G401 (cell line): ENCODE results near the gene ARSB. TPM values are rescaled to one million over a fixed set of nuclear protein-coding genes. Genes with fewer than 3 reads are reported as not detected.

ENCODE experiments used
- DNase-seq: peaks from one replicate; pipeline ENCODE4 v3.0.0-alpha.2; 2015; ENCODE audit warnings: low spot score
- in situ Hi-C: cut with HindIII; loops from 2 replicates; pipeline ENCODE4 v1.10.0; 2016; ENCODE audit warnings: low sequenced_read_pairs, mixed read lengths
- total RNA-seq: library from RNA; depleted of rRNA; stranded (reverse); fragments of >200 nt; shearing (Covaris generic); gene quantifications from 2 replicates; pipeline ENCODE4 v1.2.3, GENCODE V29; 2014

The ARSB gene
- total RNA-seq, 1 experiment from 2014 or later = 22.2 TPM

DNA sequence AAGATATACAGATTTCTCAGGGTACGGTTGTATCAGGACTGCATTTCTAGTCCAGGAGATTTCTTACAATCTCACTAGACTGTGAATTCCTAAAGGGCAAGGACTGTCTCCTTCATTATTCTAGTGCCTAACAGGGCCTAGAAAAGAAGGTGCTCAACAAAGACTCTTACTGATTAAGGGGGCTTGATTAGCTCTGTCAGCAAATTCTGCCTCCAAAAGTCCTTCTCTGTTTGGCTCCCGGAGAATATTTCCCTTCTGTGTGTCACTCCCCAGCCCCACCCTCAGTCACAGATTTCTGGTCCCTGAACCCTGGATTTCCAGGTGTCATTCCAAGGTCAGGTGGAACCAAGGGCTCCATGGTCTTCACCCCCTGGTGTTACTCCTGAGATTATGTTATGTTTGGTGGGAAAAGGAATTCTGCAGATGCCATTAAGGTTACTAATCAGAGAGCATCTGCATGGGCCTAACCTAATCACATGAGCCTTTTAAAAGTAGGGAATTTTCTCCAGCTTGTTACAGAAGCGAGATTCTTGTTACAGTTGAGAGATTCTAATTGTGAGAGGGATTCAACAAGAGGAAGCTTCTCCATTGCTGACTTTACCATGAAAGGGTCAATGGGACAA, 168.9 kb downstream of the ARSB start:
- DNase-seq = no peak
- in situ Hi-C loops = no loop called here

DNA sequence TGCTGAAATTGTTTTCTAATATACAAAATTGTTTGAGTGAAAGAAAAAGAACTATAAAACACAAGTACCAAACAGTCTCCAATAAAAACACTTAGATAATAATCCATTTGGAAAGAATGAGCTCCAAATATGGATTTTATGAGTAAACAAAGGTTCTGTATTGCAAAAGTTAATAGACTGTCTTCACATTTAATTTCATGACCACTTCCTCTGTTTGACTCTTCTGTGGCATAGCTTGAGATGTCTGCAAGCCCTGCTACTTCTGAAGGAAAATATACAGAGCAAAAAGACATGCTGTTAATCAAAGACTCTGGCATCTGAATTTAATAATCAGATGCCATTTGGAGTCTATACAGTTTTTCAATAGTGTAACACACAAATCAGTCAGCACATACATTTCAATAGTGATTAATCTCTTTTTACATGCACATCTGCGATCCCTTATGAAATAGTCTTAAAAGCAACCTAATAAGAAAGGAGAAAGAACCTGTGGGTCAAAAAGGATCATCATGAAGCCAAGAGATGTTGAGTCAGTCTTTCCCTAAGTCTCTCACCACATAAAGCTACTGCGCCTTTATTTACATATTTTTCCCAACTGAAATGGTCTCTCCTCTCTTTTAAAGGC, 171.1 kb downstream of the ARSB start:
- DNase-seq = no peak
- in situ Hi-C loops = no loop called here

DNA sequence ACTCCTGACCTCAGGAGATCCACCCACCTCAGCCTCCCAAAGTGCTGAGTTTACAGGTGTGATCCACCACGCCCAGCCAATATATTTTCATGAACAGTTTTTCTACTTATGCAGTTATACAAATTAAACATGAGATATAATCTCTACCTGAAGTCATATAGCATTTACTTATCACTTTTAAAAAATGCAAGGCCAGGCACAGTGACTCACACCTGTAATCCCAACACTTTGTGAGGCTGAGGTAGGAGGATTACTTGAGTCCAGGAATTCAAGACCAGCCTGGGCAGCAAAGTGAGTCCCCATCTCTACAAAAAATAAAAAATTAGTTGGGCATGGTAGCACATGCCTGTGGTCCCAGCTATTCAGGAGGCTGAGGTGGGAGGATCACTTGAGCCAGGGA, 171.8 kb downstream of the ARSB start:
- no peak for DNase-seq
- in situ Hi-C loops = no loop called here

DNA sequence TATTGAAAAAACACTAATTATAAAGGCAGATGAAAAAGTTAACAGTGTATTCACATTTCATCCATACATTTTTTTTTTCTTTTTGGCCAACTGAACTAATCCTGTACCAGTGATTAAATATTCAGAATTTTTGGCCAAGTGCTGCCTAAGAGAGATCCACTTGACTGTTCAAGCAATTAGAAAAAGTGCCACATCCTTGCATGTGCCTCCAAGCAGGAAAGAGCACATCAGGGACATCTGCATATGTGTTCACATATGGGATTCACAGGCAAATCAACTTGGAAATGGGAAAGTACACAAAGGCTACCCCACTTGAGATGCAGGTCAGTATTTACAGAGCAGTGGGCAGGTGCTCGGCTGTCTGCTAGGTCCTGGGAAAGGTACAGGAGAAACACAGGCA, 173.2 kb downstream of the ARSB start:
- DNase-seq = no peak
- in situ Hi-C loops = no loop called here

DNA sequence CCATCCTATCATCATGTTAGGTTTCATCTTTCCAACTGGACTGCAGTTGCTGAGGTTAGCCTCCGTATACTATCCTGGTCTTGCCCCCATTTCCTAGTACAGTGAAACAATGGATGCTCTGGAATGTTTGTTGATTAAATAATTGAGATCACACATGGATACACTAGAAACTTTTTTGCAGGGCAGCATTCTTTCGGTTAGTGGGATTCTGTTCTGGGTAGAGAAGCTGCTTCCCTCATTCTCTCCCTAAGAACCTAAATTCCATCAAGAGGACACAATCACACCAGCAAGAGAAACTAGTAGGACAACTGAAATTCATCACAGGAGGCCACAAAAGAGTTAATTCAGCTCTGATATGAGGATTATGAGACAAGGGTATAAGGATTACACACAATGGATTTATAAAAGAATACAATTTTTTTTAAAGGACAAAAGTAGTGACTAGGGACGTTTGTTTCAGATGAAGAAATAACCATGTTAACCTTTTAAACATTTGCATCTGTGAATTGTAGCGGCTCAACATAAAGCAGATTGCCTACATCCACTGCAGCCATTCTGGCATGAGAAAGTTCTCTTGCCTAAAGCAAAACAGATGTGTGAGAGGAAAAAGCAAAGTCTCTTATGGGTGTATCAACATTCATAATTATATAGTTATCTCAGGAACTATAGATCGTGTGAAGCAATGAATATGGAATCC, 173.8 kb downstream of the ARSB start:
- no peak for DNase-seq
- in situ Hi-C loops = no loop called here

DNA sequence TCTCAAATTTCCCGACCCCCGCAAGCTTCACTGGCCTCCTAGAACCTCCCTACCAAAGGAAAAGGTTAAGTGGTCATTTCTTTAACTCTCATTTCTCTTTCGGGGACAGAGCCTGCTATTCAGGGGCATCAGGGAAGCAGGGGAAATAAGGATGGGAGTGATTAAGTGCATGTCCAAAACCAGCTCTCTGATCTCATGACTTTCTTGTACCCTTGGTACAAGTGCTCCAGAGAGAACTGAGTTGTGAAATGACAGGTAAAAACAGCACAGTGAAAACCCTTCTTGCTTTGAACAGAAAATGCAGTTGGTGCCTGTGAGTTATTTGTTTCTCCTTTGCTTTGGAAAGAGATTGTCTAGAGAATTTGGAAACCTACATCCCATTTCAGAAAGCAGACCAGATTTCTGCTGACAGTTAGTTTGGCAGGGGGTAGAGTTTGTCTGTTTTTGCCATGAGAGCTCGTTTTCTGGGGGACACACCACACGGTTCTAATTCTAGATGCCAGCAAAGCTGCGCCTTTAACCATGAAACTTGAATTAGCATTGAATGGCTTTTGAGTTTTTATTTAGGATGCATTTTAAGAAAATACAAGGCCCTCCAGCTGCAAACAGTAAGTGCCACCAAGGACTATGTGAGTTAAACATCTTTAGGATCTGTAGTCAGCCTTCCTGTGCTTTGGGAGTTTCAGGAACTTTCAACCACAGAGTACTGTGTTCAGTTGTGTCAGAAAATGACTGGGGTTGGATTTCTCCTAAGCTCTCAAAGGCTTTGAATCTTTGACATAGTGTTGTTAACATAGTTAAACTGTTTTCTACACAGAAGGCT, 174.8 kb downstream of the ARSB start:
- peak; percentile 30 for DNase-seq
- in situ Hi-C loops = no loop called here

DNA sequence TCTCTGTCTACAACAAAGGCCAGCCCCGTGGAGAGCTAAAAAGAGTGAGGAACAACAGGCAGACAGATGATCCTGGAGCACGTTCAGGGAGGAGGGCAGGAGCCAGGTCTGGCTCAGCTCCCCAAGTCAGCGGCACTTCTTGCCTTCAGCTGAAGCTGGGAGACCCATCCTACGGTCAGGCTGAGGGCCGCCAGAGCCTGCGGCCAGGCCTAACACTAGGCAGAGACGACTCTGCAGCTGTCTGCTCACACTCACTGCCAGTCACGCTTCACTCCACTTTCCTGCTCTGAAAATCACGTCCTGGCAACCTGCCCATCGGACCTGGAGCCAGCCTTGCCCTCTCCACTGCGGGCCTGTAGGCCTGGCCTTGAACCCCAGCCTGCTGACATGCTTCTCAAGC, 175.7 kb downstream of the ARSB start:
- in situ Hi-C loops = no loop called here
- DNase-seq = peak; percentile 44

DNA sequence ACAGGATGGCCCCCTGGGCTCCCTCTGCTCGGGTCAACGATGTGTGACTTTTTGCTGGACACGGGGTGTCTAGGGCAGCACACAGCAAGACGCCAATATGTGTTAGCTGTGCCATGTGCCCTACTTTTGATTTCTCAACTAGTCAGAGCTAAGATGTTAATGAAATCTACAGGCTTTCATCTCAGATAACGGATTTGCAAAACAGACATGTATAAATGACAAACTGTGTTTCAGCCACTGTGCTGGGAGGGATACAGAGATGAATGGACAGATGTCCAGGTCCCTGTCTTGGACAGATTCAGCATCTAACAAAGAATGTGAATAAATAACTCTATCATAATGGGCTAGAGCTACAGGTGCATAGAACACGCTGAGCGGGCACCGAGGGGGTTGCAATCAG, 176.3 kb downstream of the ARSB start:
- peak; percentile 18 for DNase-seq
- in situ Hi-C loops = no loop called here

DNA sequence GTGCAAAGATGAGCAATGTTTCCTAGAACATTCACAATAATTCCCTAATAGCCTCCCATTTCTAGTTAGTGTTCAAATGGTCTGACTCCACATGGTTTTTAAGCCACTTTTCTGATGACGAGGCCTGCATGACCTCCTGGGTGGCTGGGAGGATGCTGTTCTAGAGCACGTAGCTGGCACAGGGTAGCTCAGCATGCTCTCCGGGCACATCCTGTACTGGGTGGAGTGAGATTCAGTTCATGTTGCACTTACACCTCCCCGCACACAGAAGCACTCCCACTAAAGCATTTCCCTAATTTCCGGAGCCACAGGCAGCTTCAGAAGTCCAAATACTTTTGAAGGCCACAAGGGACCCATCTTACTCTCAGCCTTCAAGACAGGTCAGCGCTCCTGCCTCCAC, 176.7 kb downstream of the ARSB start:
- DNase-seq = peak; percentile 37

DNA sequence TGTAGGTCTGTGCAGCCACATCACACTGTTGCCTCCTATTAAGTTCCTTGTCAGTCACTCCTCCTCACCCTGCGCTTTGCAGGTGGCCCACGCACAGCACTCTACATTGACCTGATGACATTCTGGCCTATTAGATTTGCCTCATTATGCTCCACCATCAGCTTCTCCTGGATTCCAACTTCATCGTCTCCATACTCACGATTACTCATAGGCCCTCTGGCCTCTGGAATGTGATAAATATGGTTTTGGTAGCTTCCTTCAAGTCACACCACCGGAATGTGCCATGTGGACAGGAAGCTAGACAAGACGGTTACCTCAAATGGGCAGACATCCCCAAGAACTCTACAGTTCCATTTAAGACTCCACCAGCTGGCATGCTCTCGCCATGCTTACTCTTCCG, 178.6 kb downstream of the ARSB start:
- DNase-seq = no peak
- in situ Hi-C loops = no loop called here

More for the DNA sequence above, 176.7 kb downstream of the ARSB start:
- in situ Hi-C loops = no loop called here

DNA sequence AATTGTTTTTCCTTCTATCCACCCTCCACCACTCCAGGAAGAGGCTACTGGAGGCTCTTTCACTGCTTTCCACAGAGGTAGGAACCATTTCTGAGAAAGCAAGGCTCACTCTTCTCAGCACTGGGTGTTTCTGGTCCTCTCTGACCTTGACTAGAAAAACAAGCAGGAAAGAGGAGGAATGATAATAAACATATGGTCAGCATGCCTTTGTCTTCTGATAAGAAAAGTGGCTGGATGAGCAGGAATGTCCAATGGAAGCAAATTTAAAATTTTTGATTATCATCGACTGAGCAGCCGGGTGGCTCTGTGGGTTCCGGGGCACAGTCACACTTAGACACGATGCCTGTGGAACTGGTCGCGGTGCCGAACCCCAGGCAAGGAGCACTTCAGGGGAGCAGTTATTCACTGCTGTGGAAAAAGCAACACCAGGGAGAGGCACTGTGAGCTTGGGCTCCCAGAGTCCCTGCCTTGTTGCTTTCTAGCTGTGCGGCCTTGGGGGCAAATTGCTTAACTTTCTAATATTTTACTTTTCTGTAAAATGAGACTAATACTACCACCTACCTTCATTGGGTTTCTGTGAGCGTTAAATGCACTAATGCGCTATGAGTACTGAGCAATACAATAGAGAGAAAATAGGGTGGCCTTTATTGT, 179.5 kb downstream of the ARSB start:
- in situ Hi-C loops = no loop called here
- no peak for DNase-seq

DNA sequence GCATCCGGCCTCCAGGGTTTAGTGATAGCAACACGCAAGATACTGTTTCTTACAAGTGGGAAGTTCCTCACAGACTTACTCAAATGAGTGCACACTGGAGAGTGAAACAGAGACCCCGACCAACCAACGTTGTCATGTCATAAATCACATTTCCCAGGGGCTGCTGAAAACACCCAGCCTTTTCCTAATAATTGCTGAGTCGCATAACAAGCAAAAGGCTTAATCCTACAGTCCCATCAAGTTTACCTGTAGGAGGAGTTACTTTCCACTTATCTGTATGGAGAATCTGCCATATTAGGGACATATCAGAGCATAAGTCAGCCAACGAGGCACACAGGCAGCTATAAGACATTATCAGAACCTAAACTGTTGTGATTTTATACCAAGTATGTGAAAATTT, 180.1 kb downstream of the ARSB start:
- DNase-seq = no peak
- in situ Hi-C loops = no loop called here

DNA sequence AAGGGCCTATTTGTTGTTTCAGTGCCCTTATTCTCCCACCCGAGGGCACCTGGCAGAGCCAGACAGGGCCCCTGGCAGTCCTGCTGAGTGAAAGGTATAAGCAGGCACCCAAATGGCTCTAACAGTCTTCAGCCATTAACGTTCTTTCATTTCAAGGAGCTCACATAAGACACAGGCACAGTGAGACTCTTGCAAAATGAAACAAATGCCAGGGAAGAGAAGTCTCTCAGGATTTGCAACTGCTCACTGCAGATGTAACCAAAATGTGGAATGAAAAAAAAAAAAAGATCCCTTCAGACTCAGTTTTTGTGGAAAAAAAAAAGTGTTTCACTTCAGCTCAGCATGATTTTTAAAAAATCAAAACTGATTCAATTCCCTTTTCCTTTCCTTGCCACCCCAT, 181.2 kb downstream of the ARSB start:
- no peak for DNase-seq
- in situ Hi-C loops = no loop called here

DNA sequence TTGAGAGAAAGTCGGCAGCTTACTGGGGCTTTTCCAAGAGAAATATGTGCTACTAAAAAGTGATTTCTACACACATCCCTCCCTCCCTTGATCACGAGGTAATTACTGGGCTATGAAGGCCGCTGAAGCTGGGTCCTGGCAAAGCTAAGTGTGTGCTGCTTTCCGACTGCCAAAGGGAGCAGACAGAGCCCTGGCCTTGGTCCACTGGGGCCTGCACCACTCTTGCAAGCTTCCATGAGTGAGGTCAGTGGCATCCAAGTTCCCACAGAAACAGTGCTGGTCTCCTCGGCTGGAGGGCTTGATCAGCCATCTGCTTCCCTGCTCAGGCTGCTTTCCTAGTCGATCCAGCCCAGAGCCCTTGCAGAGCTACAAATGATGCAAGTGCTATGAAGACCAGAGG, 181.8 kb downstream of the ARSB start:
- in situ Hi-C loops = no loop called here
- peak; percentile 93 for DNase-seq

DNA sequence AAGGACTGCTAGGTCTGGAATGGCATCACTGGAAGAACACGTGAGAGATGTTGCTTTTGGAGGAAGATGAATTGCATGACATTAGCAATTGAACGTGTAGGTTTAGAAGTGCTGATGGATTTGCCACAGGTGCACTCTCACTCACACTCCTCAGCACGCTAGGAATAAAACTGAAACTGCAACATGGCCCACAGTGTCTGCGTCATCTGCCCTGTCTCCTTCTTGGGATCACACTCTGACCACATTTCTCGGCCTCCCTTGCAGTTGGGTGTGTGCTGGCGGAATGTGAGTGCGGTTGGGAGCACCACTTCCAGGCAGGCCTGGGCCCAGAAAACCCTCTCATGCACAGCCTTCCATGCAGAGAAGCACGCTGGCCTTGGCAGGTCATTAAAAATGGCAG, 183.7 kb downstream of the ARSB start:
- DNase-seq = no peak
- in situ Hi-C loops = no loop called here

DNA sequence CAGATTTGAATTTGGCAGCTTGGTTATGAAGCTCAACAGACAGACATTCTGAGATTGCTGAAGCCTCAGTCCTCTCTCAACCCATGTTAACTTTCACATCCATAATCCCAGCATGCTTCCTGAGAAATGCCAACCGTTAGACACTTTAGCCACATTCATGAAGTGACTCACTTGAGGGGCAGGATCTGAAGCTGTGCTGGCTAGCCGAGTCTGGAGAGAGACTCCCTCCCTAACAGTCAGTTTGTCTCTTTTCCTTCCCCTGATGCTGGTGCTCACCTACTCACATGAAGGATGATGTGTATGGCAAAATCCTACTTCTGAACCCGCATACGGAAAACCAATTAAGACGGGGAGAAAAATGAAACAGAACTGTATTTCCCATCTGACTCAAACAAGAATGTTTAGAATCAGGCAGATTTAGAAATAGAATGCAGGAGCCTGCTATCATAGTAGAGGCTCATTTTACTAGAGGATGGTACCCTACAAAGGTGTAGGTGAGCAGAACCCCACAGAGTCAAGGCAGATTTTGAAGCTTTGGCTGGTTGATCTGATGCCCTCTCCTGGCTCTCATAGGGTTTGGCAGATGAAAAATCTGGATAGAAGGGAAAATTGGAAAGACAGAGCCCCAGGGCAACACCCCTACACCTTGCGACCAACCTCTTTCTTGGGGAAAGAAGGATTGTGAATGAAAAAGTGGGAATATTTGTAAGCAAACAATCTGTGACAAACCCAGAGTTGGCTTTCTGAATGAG, 185.7 kb downstream of the ARSB start:
- DNase-seq = no peak
- in situ Hi-C loops = no loop called here

DNA sequence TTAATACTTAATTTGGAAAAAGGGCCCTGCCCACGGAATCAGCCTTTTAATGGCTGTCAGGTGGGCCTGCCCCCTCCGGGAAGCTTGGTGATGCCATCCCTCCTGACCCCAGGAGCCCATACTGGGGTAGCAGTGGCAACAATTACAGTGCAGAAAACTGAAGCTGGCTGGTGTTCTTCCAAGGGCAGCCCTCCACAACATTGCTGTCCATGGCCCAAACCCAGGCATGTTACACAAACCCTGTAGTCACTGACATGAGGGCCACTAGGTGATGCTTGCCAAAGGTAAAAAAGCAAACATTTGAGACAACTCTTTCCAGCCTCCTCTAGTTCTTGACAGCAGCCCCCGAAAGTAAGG, 186.5 kb downstream of the ARSB start:
- in situ Hi-C loops = no loop called here

DNA sequence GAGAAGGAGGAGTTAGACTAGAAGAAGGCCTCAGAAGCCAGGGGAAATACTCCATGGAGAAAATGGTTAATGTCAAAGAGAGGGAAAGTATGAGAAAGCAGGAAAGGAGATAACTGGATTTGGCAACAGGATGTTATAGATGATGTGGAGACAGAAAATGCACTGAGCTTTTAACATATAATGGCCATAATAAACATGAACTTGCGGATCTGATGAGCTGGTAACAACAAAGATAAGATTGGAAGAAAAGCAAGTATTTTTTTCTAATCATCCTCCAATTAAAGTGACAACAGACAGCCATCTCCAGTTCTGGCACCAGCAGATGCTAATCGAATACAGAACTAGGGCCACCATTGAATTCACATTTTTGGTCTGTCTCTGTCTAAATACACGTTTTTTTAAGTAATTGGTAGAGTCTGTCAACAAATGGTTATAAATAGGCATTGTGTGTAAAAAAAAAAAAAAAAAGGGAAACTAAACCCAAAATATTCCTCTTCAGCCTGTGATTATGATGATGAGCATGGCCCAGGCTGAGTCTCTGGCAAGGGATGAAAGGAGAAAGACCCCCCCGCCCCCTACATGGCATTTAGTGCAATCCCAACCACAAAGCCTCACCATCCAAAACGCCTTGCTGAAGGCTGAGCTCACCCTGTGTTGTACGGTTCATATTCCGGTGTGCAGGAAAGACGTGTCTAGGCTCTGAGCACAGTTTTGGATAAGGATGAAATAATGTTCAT, 187.0 kb downstream of the ARSB start:
- no peak for DNase-seq
- in situ Hi-C loops = no loop called here

More for the DNA sequence above, 186.5 kb downstream of the ARSB start:
- DNase-seq = no peak
